WTC11 (cell line): ENCODE results near the gene CAMTA1. TPM values are rescaled to one million over a fixed set of nuclear protein-coding genes. Genes with fewer than 3 reads are reported as not detected.

ENCODE experiments used
- ATAC-seq: fragments of 200-7000 bp; cut with Tn5 transposase; 2 replicates; pipeline ENCODE4 v1.10.0; 2021; ENCODE audit warnings: mild to moderate bottlenecking, moderate library complexity
- CTCF ChIA-PET: fragments of 300-600 bp; sonication (Branson Sonifier 250); formaldehyde crosslinking; loops from one replicate; lab custom pipeline; 2021; ENCODE audit warnings: antibody characterized with exemption; lab: Charles Lee
- POLR2A ChIA-PET: fragments of 350-600 bp; sonication (Branson Sonifier 250); formaldehyde crosslinking; loops from one replicate; lab custom pipeline; 2021; ENCODE audit warnings: antibody characterized with exemption; lab: Charles Lee
- DNase-seq: peaks from one replicate; pipeline ENCODE4 v3.0.0; 2021; ENCODE audit warnings: low spot score
- H3K27ac Mint-ChIP-seq: 2 replicates; pipeline ENCODE4 v1.8.0; 2021; ENCODE audit warnings: mixed read lengths
- H3K27me3 Mint-ChIP-seq: 2 replicates; pipeline ENCODE4 v1.8.0; 2021; ENCODE audit warnings: low read depth, mild to moderate bottlenecking, moderate library complexity, mixed read lengths
- H3K36me3 Mint-ChIP-seq: 2 replicates; pipeline ENCODE4 v1.8.0; 2021; ENCODE audit warnings: mixed read lengths
- H3K4me1 Mint-ChIP-seq: 2 replicates; pipeline ENCODE4 v1.8.0; 2022; ENCODE audit warnings: mixed read lengths
- H3K4me3 Mint-ChIP-seq: 2 replicates; pipeline ENCODE4 v1.8.0; 2021; ENCODE audit warnings: mild to moderate bottlenecking, moderate library complexity, mixed read lengths
- H3K9me3 Mint-ChIP-seq: 2 replicates; pipeline ENCODE4 v1.8.0; 2021; ENCODE audit warnings: mixed read lengths
- CREM ChIP-seq: sonication (generic); formaldehyde crosslinking; IDR thresholded peaks from 2 replicates; pipeline ENCODE4 v1.8.1; 2022; ENCODE audit warnings: mild to moderate bottlenecking, missing genetic modification reagents, moderate library complexity
- GTF2I ChIP-seq: fragments of 250-450 bp; sonication (Bioruptor Pico); conservative IDR thresholded peaks from 2 replicates; pipeline ENCODE4 v1.4.0; 2021; ENCODE audit warnings: mild to moderate bottlenecking
- HMGXB4 ChIP-seq: sonication (generic); formaldehyde crosslinking; IDR thresholded peaks from 2 replicates; pipeline ENCODE4 v1.8.1; 2023; ENCODE audit warnings: mild to moderate bottlenecking, moderate library complexity, missing genetic modification reagents
- JAZF1 ChIP-seq: fragments of 250-450 bp; sonication (Bioruptor Pico); IDR thresholded peaks from 2 replicates; pipeline ENCODE4 v1.9.0; 2021; ENCODE audit warnings: moderate library complexity, mild to moderate bottlenecking, inconsistent platforms
- KAT7 ChIP-seq: sonication (generic); formaldehyde crosslinking; IDR thresholded peaks from 2 replicates; pipeline ENCODE4 v1.8.1; 2023; ENCODE audit warnings: missing genetic modification reagents, mild to moderate bottlenecking, borderline replicate concordance
- OVOL2 ChIP-seq: fragments of 250-450 bp; sonication (Bioruptor Pico); IDR thresholded peaks from 2 replicates; pipeline ENCODE4 v1.9.0; 2021; ENCODE audit warnings: mild to moderate bottlenecking, borderline replicate concordance
- STAT6 ChIP-seq: sonication (generic); formaldehyde crosslinking; conservative IDR thresholded peaks from 2 replicates; pipeline ENCODE4 v1.8.1; 2023; ENCODE audit warnings: mild to moderate bottlenecking, low read depth, missing genetic modification reagents, moderate library complexity
- TCF7 ChIP-seq: sonication (generic); formaldehyde crosslinking; IDR thresholded peaks from 2 replicates; pipeline ENCODE4 v1.8.0; 2022; ENCODE audit warnings: mild to moderate bottlenecking, low read depth, missing genetic modification reagents, moderate library complexity
- USF2 ChIP-seq: sonication (generic); formaldehyde crosslinking; IDR thresholded peaks from 2 replicates; pipeline ENCODE4 v1.8.1; 2023; ENCODE audit warnings: mild to moderate bottlenecking, missing genetic modification reagents, moderate library complexity
- ZNF138 ChIP-seq: sonication (generic); formaldehyde crosslinking; conservative IDR thresholded peaks from 2 replicates; pipeline ENCODE4 v1.8.1; 2022; ENCODE audit warnings: mild to moderate bottlenecking, moderate library complexity, missing genetic modification reagents
- total RNA-seq: library from RNA; stranded (reverse); gene quantifications from 3 replicates; pipeline ENCODE4 v1.2.3, GENCODE V29; 2021
- TF ChIP-seq, protein P1 (sequence below): fragments of 250-450 bp; sonication (Bioruptor Pico); IDR thresholded peaks from 2 replicates; pipeline ENCODE4 v1.8.0; 2021; ENCODE audit warnings: mild to moderate bottlenecking
- TF ChIP-seq, protein P2 (sequence below): fragments of 250-450 bp; sonication (Bioruptor Pico); IDR thresholded peaks from 2 replicates; pipeline ENCODE4 v2.1.2; 2022; ENCODE audit warnings: mild to moderate bottlenecking, moderate library complexity
- TF ChIP-seq, protein P3 (sequence below): sonication (generic); formaldehyde crosslinking; IDR thresholded peaks from 2 replicates; pipeline ENCODE4 v1.8.0; 2022; ENCODE audit warnings: mild to moderate bottlenecking, missing genetic modification reagents
- TF ChIP-seq, protein P4 (sequence below): sonication (generic); formaldehyde crosslinking; IDR thresholded peaks from 2 replicates; pipeline ENCODE4 v1.8.1; 2022; ENCODE audit warnings: missing genetic modification reagents, borderline replicate concordance

CAMTA1 gene
- total RNA-seq, 1 experiment from 2014 or later: 86.4 TPM

DNA sequence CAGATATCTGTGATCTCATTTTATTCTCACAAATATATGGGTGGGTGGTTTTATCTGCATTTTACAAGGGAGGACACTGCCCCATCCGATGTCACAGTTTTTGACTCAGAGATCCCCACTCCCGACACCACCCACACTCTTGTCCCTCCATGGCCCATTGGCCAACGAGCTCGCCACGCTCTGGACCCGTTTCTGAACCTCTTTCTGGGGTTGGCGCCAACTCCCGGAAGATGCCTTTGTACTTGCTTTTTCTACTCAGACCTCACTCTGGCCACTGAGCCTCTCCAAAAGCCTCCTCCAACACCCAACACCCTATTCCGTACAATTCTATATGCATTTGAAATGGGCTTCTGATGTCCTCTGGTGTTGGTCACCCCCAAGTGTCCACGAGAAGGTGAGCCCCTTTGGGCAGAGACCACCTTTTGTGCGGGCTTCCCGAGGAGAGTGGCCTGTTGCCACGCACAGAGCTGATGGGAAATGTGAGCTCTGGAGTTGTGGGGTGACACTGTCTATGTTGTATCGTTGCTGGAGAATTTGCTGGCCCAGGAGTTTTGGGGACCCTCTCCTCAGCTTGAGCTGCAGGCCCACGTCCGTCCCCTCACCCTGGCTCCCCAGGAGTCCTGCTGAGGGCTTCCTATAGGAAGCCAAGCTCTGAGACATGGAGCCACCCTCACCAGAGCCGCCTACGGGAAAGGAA is 618.9 kb downstream of the CAMTA1 start (continued):
- no peak for TF ChIP-seq HMGXB4 (CRISPR knock-in tag)
- TF ChIP-seq TCF7 (CRISPR knock-in tag): no peak
- TF ChIP-seq CREM (CRISPR knock-in tag): no peak
- TF ChIP-seq, protein P1, sequence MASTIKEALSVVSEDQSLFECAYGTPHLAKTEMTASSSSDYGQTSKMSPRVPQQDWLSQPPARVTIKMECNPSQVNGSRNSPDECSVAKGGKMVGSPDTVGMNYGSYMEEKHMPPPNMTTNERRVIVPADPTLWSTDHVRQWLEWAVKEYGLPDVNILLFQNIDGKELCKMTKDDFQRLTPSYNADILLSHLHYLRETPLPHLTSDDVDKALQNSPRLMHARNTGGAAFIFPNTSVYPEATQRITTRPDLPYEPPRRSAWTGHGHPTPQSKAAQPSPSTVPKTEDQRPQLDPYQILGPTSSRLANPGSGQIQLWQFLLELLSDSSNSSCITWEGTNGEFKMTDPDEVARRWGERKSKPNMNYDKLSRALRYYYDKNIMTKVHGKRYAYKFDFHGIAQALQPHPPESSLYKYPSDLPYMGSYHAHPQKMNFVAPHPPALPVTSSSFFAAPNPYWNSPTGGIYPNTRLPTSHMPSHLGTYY: no peak
- TF ChIP-seq OVOL2 (CRISPR knock-in tag): no peak
- TF ChIP-seq, protein P2, sequence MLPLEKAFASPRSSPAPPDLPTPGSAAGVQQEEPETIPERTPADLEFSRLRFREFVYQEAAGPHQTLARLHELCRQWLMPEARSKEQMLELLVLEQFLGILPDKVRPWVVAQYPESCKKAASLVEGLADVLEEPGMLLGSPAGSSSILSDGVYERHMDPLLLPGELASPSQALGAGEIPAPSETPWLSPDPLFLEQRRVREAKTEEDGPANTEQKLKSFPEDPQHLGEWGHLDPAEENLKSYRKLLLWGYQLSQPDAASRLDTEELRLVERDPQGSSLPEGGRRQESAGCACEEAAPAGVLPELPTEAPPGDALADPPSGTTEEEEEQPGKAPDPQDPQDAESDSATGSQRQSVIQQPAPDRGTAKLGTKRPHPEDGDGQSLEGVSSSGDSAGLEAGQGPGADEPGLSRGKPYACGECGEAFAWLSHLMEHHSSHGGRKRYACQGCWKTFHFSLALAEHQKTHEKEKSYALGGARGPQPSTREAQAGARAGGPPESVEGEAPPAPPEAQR: no peak
- TF ChIP-seq STAT6 (CRISPR knock-in tag): no peak
- TF ChIP-seq GTF2I (CRISPR knock-in tag): no peak
- TF ChIP-seq KAT7 (CRISPR knock-in tag): no peak
- TF ChIP-seq ZNF138 (CRISPR knock-in tag): no peak

DNA sequence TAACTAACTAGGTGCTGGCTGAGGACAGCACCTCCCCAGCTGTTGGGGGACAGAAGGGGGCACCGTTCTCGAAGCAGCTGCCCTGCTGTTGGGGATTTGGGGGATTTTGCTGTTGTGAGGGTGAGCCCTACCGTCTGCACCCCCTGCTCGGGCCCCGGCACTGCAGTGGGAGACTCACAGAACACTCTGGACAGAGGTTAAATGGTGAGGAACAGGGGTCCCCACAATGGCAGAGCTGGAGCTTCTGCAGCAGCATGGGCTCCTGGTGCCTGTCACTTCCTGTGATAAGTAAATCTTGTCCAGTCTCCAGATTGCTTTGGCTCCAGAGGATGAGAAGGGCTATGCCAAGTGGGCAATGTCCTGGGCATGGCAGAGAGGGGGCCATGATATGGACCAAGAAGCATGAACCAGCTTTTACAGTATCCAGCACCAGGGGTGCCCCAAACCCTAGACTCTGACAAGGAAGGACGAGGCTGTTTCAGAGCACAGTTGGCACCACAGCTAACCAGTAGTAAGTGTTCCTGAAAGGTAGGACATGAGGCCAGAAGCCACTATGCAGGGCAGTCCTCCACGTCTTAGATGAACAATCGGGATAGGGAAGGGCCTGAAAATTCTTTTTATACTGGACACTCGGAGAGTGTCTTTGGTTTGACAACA is 620.7 kb downstream of the CAMTA1 start:
- TF ChIP-seq, protein P3, sequence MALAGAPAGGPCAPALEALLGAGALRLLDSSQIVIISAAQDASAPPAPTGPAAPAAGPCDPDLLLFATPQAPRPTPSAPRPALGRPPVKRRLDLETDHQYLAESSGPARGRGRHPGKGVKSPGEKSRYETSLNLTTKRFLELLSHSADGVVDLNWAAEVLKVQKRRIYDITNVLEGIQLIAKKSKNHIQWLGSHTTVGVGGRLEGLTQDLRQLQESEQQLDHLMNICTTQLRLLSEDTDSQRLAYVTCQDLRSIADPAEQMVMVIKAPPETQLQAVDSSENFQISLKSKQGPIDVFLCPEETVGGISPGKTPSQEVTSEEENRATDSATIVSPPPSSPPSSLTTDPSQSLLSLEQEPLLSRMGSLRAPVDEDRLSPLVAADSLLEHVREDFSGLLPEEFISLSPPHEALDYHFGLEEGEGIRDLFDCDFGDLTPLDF: no peak
- no peak for TF ChIP-seq JAZF1
- TF ChIP-seq, protein P4, sequence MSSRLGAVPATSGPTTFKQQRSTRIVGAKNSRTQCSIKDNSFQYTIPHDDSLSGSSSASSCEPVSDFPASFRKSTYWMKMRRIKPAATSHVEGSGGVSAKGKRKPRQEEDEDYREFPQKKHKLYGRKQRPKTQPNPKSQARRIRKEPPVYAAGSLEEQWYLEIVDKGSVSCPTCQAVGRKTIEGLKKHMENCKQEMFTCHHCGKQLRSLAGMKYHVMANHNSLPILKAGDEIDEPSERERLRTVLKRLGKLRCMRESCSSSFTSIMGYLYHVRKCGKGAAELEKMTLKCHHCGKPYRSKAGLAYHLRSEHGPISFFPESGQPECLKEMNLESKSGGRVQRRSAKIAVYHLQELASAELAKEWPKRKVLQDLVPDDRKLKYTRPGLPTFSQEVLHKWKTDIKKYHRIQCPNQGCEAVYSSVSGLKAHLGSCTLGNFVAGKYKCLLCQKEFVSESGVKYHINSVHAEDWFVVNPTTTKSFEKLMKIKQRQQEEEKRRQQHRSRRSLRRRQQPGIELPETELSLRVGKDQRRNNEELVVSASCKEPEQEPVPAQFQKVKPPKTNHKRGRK (CRISPR knock-in tag): no peak
- no peak for TF ChIP-seq USF2 (CRISPR knock-in tag)
- TF ChIP-seq, all 79 proteins: peak for 0
- POLR2A ChIA-PET: no interaction called here
- H3K4me3 Mint-ChIP-seq: no peak overlapping the region
- ATAC-seq: no peak
- peaks cover 6% of the 10 kb centered on the region; the same call in 1 of the 2 replicates for H3K9me3 Mint-ChIP-seq
- DNase-seq: no peak
- peaks cover 24% of the 10 kb centered on the region for H3K4me1 Mint-ChIP-seq
- CTCF ChIA-PET: interaction anchor here (1.1 kb wide), 1 partner anchor 48 kb away, joined by 3 read pairs; no protein-coding TSS in a partner anchor
- no peaks in the 10 kb centered on the region for H3K27me3 Mint-ChIP-seq
- H3K27ac Mint-ChIP-seq: no peak overlapping the region
- H3K36me3 Mint-ChIP-seq: peaks cover 2% of the 10 kb centered on the region; the same call in 1 of the 2 replicates
